IMR-90 (cell line): ENCODE measurements around the gene TCAP. TPM values are rescaled to one million over a fixed set of nuclear protein-coding genes. Genes with fewer than 3 reads are reported as not detected.

ENCODE experiments used
- ATAC-seq: fragments of 200-7000 bp; cut with Tn5 transposase; 2 replicates; pipeline ENCODE4 v1.9.1; 2020; ENCODE audit warnings: low read depth, mild to moderate bottlenecking, moderate library complexity
- BruUV-seq: library from RNA; stranded (reverse); fragments of 400-500 nt; replicated peaks from 2 replicates; lab custom pipeline; 2021; lab: Mats Ljungman, UMichigan
- CTCF ChIA-PET: fragments of 300-600 bp; formaldehyde crosslinking; extraction: SDS; loops from one replicate; lab custom pipeline; 2021; ENCODE audit warnings: antibody characterized with exemption; lab: Yijun Ruan, JAX
- POLR2A ChIA-PET: fragments of 300-600 bp; sonication (Branson Sonifier 250); formaldehyde crosslinking; loops from one replicate; lab custom pipeline; 2022; ENCODE audit warnings: antibody characterized with exemption; ENCODE audit not compliant: unreplicated experiment; lab: Charles Lee
- DNase-seq: peaks from one replicate; pipeline ENCODE4 v3.0.0; 2013
- H2AFZ ChIP-seq: replicated peaks from 2 replicates; pipeline ENCODE3; 2013; ENCODE audit warnings: low read length, mild to moderate bottlenecking; ENCODE audit not compliant: poor library complexity
- H2AK5ac ChIP-seq: 2 replicates; pipeline ENCODE4 v1.6.1; 2013; ENCODE audit warnings: low read depth, low read length, inconsistent platforms
- H2AK9ac ChIP-seq: replicated peaks from 2 replicates; pipeline ENCODE3; 2013; ENCODE audit warnings: mild to moderate bottlenecking, low read depth, low read length, moderate library complexity; ENCODE audit not compliant: poor library complexity
- H2BK120ac ChIP-seq: 2 replicates; pipeline ENCODE4 v1.6.1; 2013; ENCODE audit warnings: low read depth, low read length, inconsistent platforms
- H2BK15ac ChIP-seq: 3 replicates; pipeline ENCODE4 v1.6.1; 2013; ENCODE audit warnings: low read depth, low read length, inconsistent platforms
- H2BK20ac ChIP-seq: 2 replicates; pipeline ENCODE4 v1.6.1; 2013; ENCODE audit warnings: low read depth, mild to moderate bottlenecking, inconsistent platforms, low read length, moderate library complexity
- H2BK5ac ChIP-seq: 2 replicates; pipeline ENCODE4 v1.6.1; 2013; ENCODE audit warnings: mild to moderate bottlenecking, low read depth, low read length, inconsistent platforms; ENCODE audit not compliant: poor library complexity, severe bottlenecking
- H3K14ac ChIP-seq: replicated peaks from 2 replicates; pipeline ENCODE4 v1.6.1; 2013; ENCODE audit warnings: low read depth, low read length, inconsistent platforms
- H3K18ac ChIP-seq: 2 replicates; pipeline ENCODE4 v1.6.1; 2013; ENCODE audit warnings: low read depth, low read length, control low read depth
- H3K23ac ChIP-seq: 2 replicates; pipeline ENCODE4 v1.6.1; 2013; ENCODE audit warnings: low read depth, low read length, inconsistent platforms
- H3K27ac ChIP-seq: 2 replicates; pipeline ENCODE4 v1.5.1; 2013; ENCODE audit warnings: mild to moderate bottlenecking, control low read depth, low read length; ENCODE audit not compliant: insufficient read depth
- H3K27me3 ChIP-seq: 2 replicates; pipeline ENCODE4 v1.6.1; 2013; ENCODE audit warnings: low read length; ENCODE audit not compliant: control insufficient read depth, insufficient read depth
- H3K36me3 ChIP-seq: 2 replicates; pipeline ENCODE4 v1.6.1; 2013; ENCODE audit warnings: low read length, mixed read lengths; ENCODE audit not compliant: control insufficient read depth, insufficient read depth
- H3K4ac ChIP-seq: 2 replicates; pipeline ENCODE4 v1.6.1; 2013; ENCODE audit warnings: low read depth, low read length, inconsistent platforms
- H3K4me1 ChIP-seq: 2 replicates; pipeline ENCODE4 v1.6.1; 2013; ENCODE audit warnings: low read length, mixed read lengths; ENCODE audit not compliant: control insufficient read depth, insufficient read depth
- H3K4me2 ChIP-seq: 2 replicates; pipeline ENCODE4 v1.6.1; 2013; ENCODE audit warnings: low read depth, mild to moderate bottlenecking, control low read depth, low read length, moderate library complexity
- H3K4me3 ChIP-seq: 2 replicates; pipeline ENCODE4 v1.5.1; 2013; ENCODE audit warnings: low read depth, mild to moderate bottlenecking, control low read depth, low read length, moderate library complexity; ENCODE audit not compliant: insufficient read depth
- H3K56ac ChIP-seq: 2 replicates; pipeline ENCODE4 v1.6.1; 2013; ENCODE audit warnings: low read length, inconsistent platforms; ENCODE audit not compliant: insufficient read depth; ENCODE audit errors: extremely low read depth
- H3K79me1 ChIP-seq, 2 experiments: 2 replicates each; pipeline ENCODE4 v1.6.1; 2013; ENCODE audit warnings: low read length in 2 of 2, inconsistent platforms in 1 of 2, low read depth in 1 of 2
- H3K9ac ChIP-seq: 2 replicates; pipeline ENCODE4 v1.6.1; 2013; ENCODE audit warnings: low read depth, low read length, control low read depth
- H3K9me1 ChIP-seq: 2 replicates; pipeline ENCODE4 v1.6.1; 2013; ENCODE audit warnings: low read length, inconsistent platforms; ENCODE audit not compliant: insufficient read depth
- H3K9me3 ChIP-seq: 2 replicates; pipeline ENCODE4 v1.6.1; 2013; ENCODE audit warnings: low read length; ENCODE audit not compliant: control insufficient read depth, insufficient read depth
- H4K20me1 ChIP-seq: 2 replicates; pipeline ENCODE4 v1.6.1; 2013; ENCODE audit warnings: low read length, inconsistent platforms; ENCODE audit not compliant: insufficient read depth
- H4K5ac ChIP-seq: 2 replicates; pipeline ENCODE4 v1.6.1; 2013; ENCODE audit warnings: mild to moderate bottlenecking, low read depth, low read length, control low read depth
- H4K8ac ChIP-seq, 2 experiments: 2 replicates each; pipeline ENCODE4 v1.6.1; 2013; ENCODE audit warnings: low read depth in 2 of 2, low read length in 2 of 2, control low read depth in 1 of 2, inconsistent platforms in 1 of 2
- H4K91ac ChIP-seq: 2 replicates; pipeline ENCODE4 v1.6.1; 2013; ENCODE audit warnings: low read depth, low read length, inconsistent platforms; ENCODE audit not compliant: insufficient read depth
- BHLHE40 ChIP-seq: fragments of 150-350 bp; IDR thresholded peaks from 2 replicates; pipeline ENCODE4 v1.6.1; 2016; ENCODE audit warnings: mild to moderate bottlenecking, low read depth, low read length
- CEBPB ChIP-seq: IDR thresholded peaks from 2 replicates; pipeline ENCODE4 v1.6.1; 2012; ENCODE audit warnings: low read depth, low read length, improper control_type of control experiment
- CHD1 ChIP-seq: IDR thresholded peaks from 2 replicates; pipeline ENCODE4 v1.6.1; 2012; ENCODE audit warnings: low read depth, low read length, improper control_type of control experiment
- CTCF ChIP-seq: conservative IDR thresholded peaks from 2 replicates; pipeline ENCODE4 v1.5.1; 2012; ENCODE audit warnings: mild to moderate bottlenecking, low read depth, low read length, improper control_type of control experiment
- ELK1 ChIP-seq: fragments of 150-350 bp; IDR thresholded peaks from 2 replicates; pipeline ENCODE4 v1.6.1; 2016; ENCODE audit warnings: low read depth, mild to moderate bottlenecking, low read length, moderate library complexity, borderline replicate concordance
- FOS ChIP-seq: fragments of 150-350 bp; IDR thresholded peaks from 2 replicates; pipeline ENCODE4 v1.6.1; 2016; ENCODE audit warnings: low read depth, low read length
- MAFK ChIP-seq: IDR thresholded peaks from 2 replicates; pipeline ENCODE4 v1.6.1; 2012; ENCODE audit warnings: low read depth, low read length, improper control_type of control experiment
- MAZ ChIP-seq: IDR thresholded peaks from 2 replicates; pipeline ENCODE4 v1.6.1; 2012; ENCODE audit warnings: low read depth, mild to moderate bottlenecking, low read length, improper control_type of control experiment, moderate library complexity, borderline replicate concordance
- MXI1 ChIP-seq: IDR thresholded peaks from 2 replicates; pipeline ENCODE4 v1.6.1; 2012; ENCODE audit warnings: low read depth, mild to moderate bottlenecking, low read length, moderate library complexity, borderline replicate concordance
- NFE2L2 ChIP-seq: fragments of 150-350 bp; IDR thresholded peaks from 2 replicates; pipeline ENCODE4 v1.6.1; 2016; ENCODE audit warnings: low read depth, mild to moderate bottlenecking, low read length
- POLR2A ChIP-seq: IDR thresholded peaks from 2 replicates; pipeline ENCODE4 v1.6.1; 2012; ENCODE audit warnings: mild to moderate bottlenecking, low read depth, low read length
- RAD21 ChIP-seq: IDR thresholded peaks from 2 replicates; pipeline ENCODE4 v1.6.1; 2012; ENCODE audit warnings: low read length, improper control_type of control experiment
- RCOR1 ChIP-seq: IDR thresholded peaks from 2 replicates; pipeline ENCODE4 v1.6.1; 2012; ENCODE audit warnings: mild to moderate bottlenecking, low read length, improper control_type of control experiment; ENCODE audit not compliant: insufficient replicate concordance
- RFX5 ChIP-seq: IDR thresholded peaks from 2 replicates; pipeline ENCODE4 v1.8.0; 2012; ENCODE audit warnings: low read depth, mild to moderate bottlenecking, low read length, moderate library complexity
- SMC3 ChIP-seq: fragments of 150-350 bp; IDR thresholded peaks from 2 replicates; pipeline ENCODE4 v1.6.1; 2016; ENCODE audit warnings: low read depth, mild to moderate bottlenecking, antibody characterized with exemption, low read length, moderate library complexity
- USF2 ChIP-seq: fragments of 150-350 bp; IDR thresholded peaks from 2 replicates; pipeline ENCODE4 v1.6.1; 2017; ENCODE audit warnings: mild to moderate bottlenecking, antibody characterized with exemption, low read length, low read depth
- WGBS, 2 experiments: methylation state at CpG; one replicate each; pipeline versions ENCODE4 v1.1.5 to v1.1.7; 2013; ENCODE audit warnings: missing lambda C conversion rate in 2 of 2; ENCODE audit not compliant: insufficient read length in 1 of 2; ENCODE audit errors: extremely low coverage in 2 of 2; 5-methylcytosine and 5-hydroxymethylcytosine counted together
- dilution Hi-C: fragments of 300-500 bp; cut with HindIII; formaldehyde crosslinking; loops from one replicate; pipeline ENCODE4 v1.14.3; 2018; ENCODE audit warnings: low sequenced_read_pairs; ENCODE audit not compliant: unreplicated experiment
- in situ Hi-C: fragments of 300-500 bp; cut with MboI; formaldehyde crosslinking; loops from 3 replicates; pipeline ENCODE4 v1.14.3; 2019; ENCODE audit warnings: low sequenced_read_pairs, inconsistent platforms, mixed read lengths
- intact Hi-C: fragments of 100-400 bp; cut with micrococcal nuclease; formaldehyde crosslinking; loops from 2 replicates; pipeline ENCODE4 v1.10.0; 2022
- polyA plus RNA-seq, 3 experiments: library from polyadenylated mRNA; depleted of rRNA; stranded (reverse); fragments of >200 nt; gene quantifications; 2 replicates each; pipeline ENCODE4 v1.2.3, GENCODE V29; 2012; ENCODE audit warnings: low replicate concordance in 1 of 3
- total RNA-seq: library from RNA; depleted of rRNA; stranded (reverse); fragments of >200 nt; gene quantifications from 2 replicates; pipeline ENCODE4 v1.2.3, GENCODE V29; 2012

The TCAP gene
- total and polyA plus RNA-seq, 2 of the 4 experiments (the other 2 are of a cell fraction) = under 0.01 to 0.21 TPM

- CTCF ChIA-PET = interaction anchor here (2.9 kb wide), 1 partner anchor 17 kb away, joined by 11 read pairs; no protein-coding TSS in a partner anchor
- no peak overlapping the region for H2BK120ac ChIP-seq
- H3K18ac ChIP-seq = no peak overlapping the region
- no peak overlapping the region for H3K9ac ChIP-seq
- no peak overlapping the region for H4K91ac ChIP-seq
- no peaks in the 10 kb centered on the region for H3K27me3 ChIP-seq
- in situ Hi-C loops = no loop called here
- intact Hi-C loops = no loop called here
- peaks cover 32 to 78% of the 10 kb centered on the region in 2 experiments for H3K79me1 ChIP-seq
- H3K4ac ChIP-seq = no peak overlapping the region
- H3K4me2 ChIP-seq = no peak overlapping the region
- H4K8ac ChIP-seq = no peak overlapping the region
- no peak overlapping the region for H2AK5ac ChIP-seq
- no peak overlapping the region for H2BK5ac ChIP-seq
- no peak overlapping the region for H3K56ac ChIP-seq
- dilution Hi-C loops = no loop called here
- no peak overlapping the region for H3K27ac ChIP-seq
- H2AK9ac ChIP-seq = no peak overlapping the region
- ATAC-seq (no peak), DNase-seq (no peak)
- H2BK15ac ChIP-seq = no peak overlapping the region
- no peak overlapping the region for H2BK20ac ChIP-seq
- no peaks in the 10 kb centered on the region for H3K36me3 ChIP-seq
- peaks cover 46% of the 10 kb centered on the region for H3K9me1 ChIP-seq
- TF ChIP-seq MAZ (no peak), SMC3 (no peak), RCOR1 (no peak), RAD21 (no peak), USF2 (no peak), FOS (no peak), MAFK (no peak), NFE2L2 (no peak), ELK1 (no peak), CTCF (no peak), BHLHE40 (no peak), RFX5 (no peak), CHD1 (no peak), MXI1 (no peak), CEBPB (no peak), POLR2A (no peak)
- 89% methylated on average over 1 of the region's 2 CpGs; no CpG with 5 or more reads in 1 of the 2 experiments for WGBS, 2 experiments
- no TSS peak for BruUV-seq
- H3K14ac ChIP-seq = no peak overlapping the region
- H4K5ac ChIP-seq = no peak overlapping the region
- H3K23ac ChIP-seq = no peak overlapping the region
- POLR2A ChIA-PET = no interaction called here
- peaks cover 28% of the 10 kb centered on the region for H3K4me1 ChIP-seq
- H3K4me3 ChIP-seq = no peak overlapping the region
- H3K9me3 ChIP-seq = no peaks in the 10 kb centered on the region
- H4K20me1 ChIP-seq = peaks cover 39% of the 10 kb centered on the region
- no peak overlapping the region for H2AFZ ChIP-seq
Observed at GRCh38 chr17:39639043-39639442, 26.1 kb upstream of the TCAP start.
